HCT116 (cell line): ENCODE data around the gene WNT8B. TPM values are rescaled to one million over a fixed set of nuclear protein-coding genes. Genes with fewer than 3 reads are reported as not detected.

ENCODE experiments used
- ATAC-seq: fragments of 200-7000 bp; cut with Tn5 transposase; 2 replicates; pipeline ENCODE4 v1.9.1; 2020; ENCODE audit warnings: mild to moderate bottlenecking, moderate library complexity
- BruUV-seq: library from RNA; stranded (reverse); fragments of 400-500 nt; replicated peaks from 2 replicates; lab custom pipeline; 2021; lab: Mats Ljungman, UMichigan
- CTCF ChIA-PET: fragments of 300-600 bp; sonication (Branson Sonifier 250); formaldehyde crosslinking; loops from one replicate; lab custom pipeline; 2021; ENCODE audit warnings: antibody characterized with exemption; lab: Charles Lee
- POLR2A ChIA-PET: fragments of 300-600, 350-600 bp; sonication (Branson Sonifier 250); formaldehyde crosslinking; loops from one replicate; lab custom pipeline; 2021; ENCODE audit warnings: antibody characterized with exemption; lab: Charles Lee
- RAD21 ChIA-PET, 2 experiments: fragments of 300-600 bp; sonication (Branson Sonifier 250); formaldehyde crosslinking; loops; one replicate each; lab custom pipeline; 2023; ENCODE audit warnings: low total read pairs in 2 of 2; ENCODE audit not compliant: uncharacterized antibody in 2 of 2, unreplicated experiment in 2 of 2, low non-redundant PET in 1 of 2; lab: Charles Lee
- DNase-seq: peaks from one replicate; pipeline ENCODE4 v3.0.0-alpha.2; 2010; ENCODE audit warnings: low read depth, low spot score
- H2AFZ ChIP-seq: fragments of 200-600 bp; shearing (Covaris generic), sonication (generic); 2 replicates; pipeline ENCODE4 v1.6.1; 2017; ENCODE audit warnings: low read depth, mixed run types, mixed read lengths, antibody characterized with exemption, low read length; ENCODE audit not compliant: poor library complexity, severe bottlenecking
- H3K27ac ChIP-seq: 2 replicates; pipeline ENCODE4 v1.5.1; 2012; ENCODE audit warnings: low read depth, low read length
- H3K27me3 ChIP-seq: fragments of 200-600 bp; sonication (generic); 2 replicates; pipeline ENCODE4 v1.6.1; 2016; ENCODE audit warnings: mixed run types, low read length, mixed read lengths; ENCODE audit not compliant: insufficient read depth
- H3K36me3 ChIP-seq, 2 experiments: fragments of 200-500 bp in 1 of 2; fragments of 200-600 bp in 1 of 2; sonication (Bioruptor generic) in 1 of 2; sonication (generic) in 1 of 2; 2 replicates each; pipeline versions ENCODE4 v1.5.1 to v1.6.1; 2014 to 2016; ENCODE audit warnings: low read length in 2 of 2, inconsistent platforms in 1 of 2, mixed read lengths in 1 of 2, mixed run types in 1 of 2; ENCODE audit not compliant: insufficient read depth in 2 of 2, control insufficient read depth in 1 of 2
- H3K4me1 ChIP-seq, 2 experiments: fragments of 200-600 bp in 1 of 2; sonication (generic) in 1 of 2; 2 replicates each; pipeline versions ENCODE4 v1.5.1 to v1.6.1; 2012 to 2017; ENCODE audit warnings: low read length in 2 of 2, inconsistent platforms in 1 of 2, mild to moderate bottlenecking in 1 of 2, mixed read lengths in 1 of 2, mixed run types in 1 of 2, moderate library complexity in 1 of 2; ENCODE audit not compliant: insufficient read depth in 2 of 2, control insufficient read depth in 1 of 2
- H3K4me2 ChIP-seq: fragments of 200-600 bp; sonication (generic); 2 replicates; pipeline ENCODE4 v1.6.1; 2017; ENCODE audit warnings: mixed run types, low read length, mixed read lengths
- H3K4me3 ChIP-seq, 2 experiments: fragments of 200-600 bp in 1 of 2; sonication (generic) in 1 of 2; replicated peaks in 1 of 2; 2 replicates each; pipeline ENCODE4 v1.5.1; 2011 to 2016; ENCODE audit warnings: low read length in 2 of 2, control low read depth in 1 of 2, low read depth in 1 of 2, mild to moderate bottlenecking in 1 of 2, mixed read lengths in 1 of 2, mixed run types in 1 of 2
- H3K79me2 ChIP-seq: fragments of 200-600 bp; sonication (generic); 2 replicates; pipeline ENCODE4 v1.6.1; 2017; ENCODE audit warnings: mild to moderate bottlenecking, mixed run types, low read length, moderate library complexity, mixed read lengths; ENCODE audit not compliant: insufficient read depth
- H3K9ac ChIP-seq: fragments of 200-600 bp; sonication (generic); 2 replicates; pipeline ENCODE4 v1.6.1; 2016; ENCODE audit warnings: low read length, mixed read lengths
- H3K9me2 ChIP-seq: fragments of 200-600 bp; sonication (generic), shearing (Covaris generic); 2 replicates; pipeline ENCODE4 v1.6.1; 2017; ENCODE audit warnings: mixed run types, mild to moderate bottlenecking, moderate library complexity; ENCODE audit not compliant: insufficient read depth
- H3K9me3 ChIP-seq, 2 experiments: fragments of 200-500 bp in 1 of 2; fragments of 200-600 bp in 1 of 2; sonication (Bioruptor generic) in 1 of 2; sonication (generic) in 1 of 2; 2 replicates each; pipeline ENCODE4 v1.6.1; 2014 to 2017; ENCODE audit warnings: low read length in 2 of 2, mixed read lengths in 2 of 2, inconsistent platforms in 1 of 2, low read depth in 1 of 2, mild to moderate bottlenecking in 1 of 2, mixed run types in 1 of 2, moderate library complexity in 1 of 2; ENCODE audit not compliant: control insufficient read depth in 1 of 2, insufficient read depth in 1 of 2
- H4K20me1 ChIP-seq: fragments of 200-600 bp; sonication (generic), shearing (Covaris generic); 2 replicates; pipeline ENCODE4 v1.6.1; 2017; ENCODE audit warnings: mixed run types, mild to moderate bottlenecking, moderate library complexity; ENCODE audit not compliant: insufficient read depth
- CBX3 ChIP-seq: IDR thresholded peaks from 2 replicates; pipeline ENCODE4 v1.6.1; 2012; ENCODE audit warnings: low read depth
- CEBPB ChIP-seq: IDR thresholded peaks from 2 replicates; pipeline ENCODE4 v1.6.1; 2012; ENCODE audit warnings: low read depth
- EGR1 ChIP-seq: IDR thresholded peaks from 2 replicates; pipeline ENCODE4 v1.6.1; 2012; ENCODE audit warnings: low read depth
- ELF1 ChIP-seq: IDR thresholded peaks from 2 replicates; pipeline ENCODE4 v1.6.1; 2012; ENCODE audit warnings: low read depth, borderline replicate concordance
- EZH2 ChIP-seq: fragments of 200-600 bp; sonication (generic); IDR thresholded peaks from 2 replicates; pipeline ENCODE4 v1.6.1; 2017; ENCODE audit warnings: antibody characterized with exemption, mixed run types
- FOSL1 ChIP-seq: IDR thresholded peaks from 2 replicates; pipeline ENCODE4 v1.6.1; 2012; ENCODE audit warnings: low read depth
- JUND ChIP-seq: IDR thresholded peaks from 2 replicates; pipeline ENCODE4 v1.6.1; 2012
- POLR2A ChIP-seq: IDR thresholded peaks from 2 replicates; pipeline ENCODE4 v1.7.0; 2011; ENCODE audit warnings: borderline replicate concordance; ENCODE audit not compliant: insufficient read depth, insufficient read length; ENCODE audit errors: extremely low read depth
- POLR2AphosphoS5 ChIP-seq: IDR thresholded peaks from 2 replicates; pipeline ENCODE4 v1.6.1; 2011; ENCODE audit warnings: mild to moderate bottlenecking, low read depth, low read length, moderate library complexity
- REST ChIP-seq: IDR thresholded peaks from 2 replicates; pipeline ENCODE4 v1.6.1; 2012; ENCODE audit warnings: low read depth
- SIN3A ChIP-seq: IDR thresholded peaks from 2 replicates; pipeline ENCODE4 v1.6.1; 2012; ENCODE audit warnings: low read depth
- SP1 ChIP-seq: IDR thresholded peaks from 2 replicates; pipeline ENCODE4 v1.6.1; 2012; ENCODE audit warnings: low read depth
- TCF7L2 ChIP-seq: IDR thresholded peaks from 2 replicates; pipeline ENCODE4 v1.7.0; 2011; ENCODE audit warnings: borderline replicate concordance, inconsistent platforms; ENCODE audit not compliant: insufficient read depth, insufficient read length; ENCODE audit errors: extremely low read depth
- YY1 ChIP-seq: IDR thresholded peaks from 2 replicates; pipeline ENCODE4 v1.6.1; 2011; ENCODE audit warnings: low read length, low read depth, moderate library complexity, mild to moderate bottlenecking; ENCODE audit not compliant: insufficient replicate concordance; ENCODE audit errors: extremely low read depth
- ZFX ChIP-seq: fragments of 450-650 bp; IDR thresholded peaks from 2 replicates; pipeline ENCODE4 v1.6.1; 2017
- ZNF274 ChIP-seq: fragments of 200-500 bp; sonication (Bioruptor generic); IDR thresholded peaks from 2 replicates; pipeline ENCODE4 v1.6.1; 2014; ENCODE audit warnings: mild to moderate bottlenecking, low read depth, low read length, inconsistent platforms
- intact Hi-C: fragments of 100-400 bp; cut with micrococcal nuclease; formaldehyde crosslinking; loops from 2 replicates; pipeline ENCODE4 v1.10.0; 2022
- total RNA-seq: library from RNA; stranded (reverse); gene quantifications from one replicate; pipeline ENCODE4 v1.2.1, GENCODE V29; 2021; ENCODE audit not compliant: unreplicated experiment
- TF ChIP-seq, protein P1 (sequence below): IDR thresholded peaks from 2 replicates; pipeline ENCODE4 v1.6.1; 2011; ENCODE audit warnings: mild to moderate bottlenecking, low read length, moderate library complexity; ENCODE audit not compliant: insufficient replicate concordance; ENCODE audit errors: extremely low read depth

WNT8B gene
- total RNA-seq, 1 experiment from 2014 or later = not detected

DNA sequence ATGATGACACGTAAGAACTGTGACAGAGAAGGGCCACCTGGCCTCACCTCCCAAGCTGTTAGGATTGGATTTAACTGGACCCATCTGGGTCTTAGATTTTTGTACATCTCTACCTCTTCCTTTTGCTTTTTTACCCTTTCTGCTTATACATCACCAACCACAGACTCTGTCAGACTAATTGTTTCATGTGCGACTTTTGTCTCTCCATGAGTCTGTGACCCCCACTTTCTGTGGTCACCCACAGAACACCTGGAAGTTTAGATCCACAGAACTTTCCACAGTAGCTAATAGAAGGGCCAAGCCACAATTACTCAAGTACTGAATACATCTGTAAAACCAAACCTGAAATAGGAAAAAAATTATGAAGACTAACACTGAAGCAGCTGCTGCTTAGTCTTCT, 33.8 kb downstream of the WNT8B start:
- ChIA-PET CTCF (interaction anchor here (1.2 kb wide), 1 partner anchor 22 kb away, joined by 5 read pairs; no protein-coding TSS in a partner anchor), RAD21 (no interaction called here), POLR2A (no interaction called here)
- no TSS peak for BruUV-seq
- Histone ChIP-seq H3K36me3 (peaks cover 14 to 37% of the 10 kb centered on the region in 2 experiments; a peak in 3 of 4 replicates), H3K9me2 (no peaks in the 10 kb centered on the region), H3K79me2 (no peaks in the 10 kb centered on the region), H2AFZ (no peak overlapping the region), H3K4me3 (no peak overlapping the region), H3K4me1 (no peaks in the 10 kb centered on the region), H3K27ac (no peak overlapping the region), H4K20me1 (no peaks in the 10 kb centered on the region), H3K9ac (no peak overlapping the region), H3K4me2 (no peak overlapping the region), H3K9me3 (no peaks in the 10 kb centered on the region), H3K27me3 (no peaks in the 10 kb centered on the region)
- TF ChIP-seq CEBPB = no peak
- ATAC-seq (no peak), DNase-seq (no peak)
- intact Hi-C loops = no loop called here

DNA sequence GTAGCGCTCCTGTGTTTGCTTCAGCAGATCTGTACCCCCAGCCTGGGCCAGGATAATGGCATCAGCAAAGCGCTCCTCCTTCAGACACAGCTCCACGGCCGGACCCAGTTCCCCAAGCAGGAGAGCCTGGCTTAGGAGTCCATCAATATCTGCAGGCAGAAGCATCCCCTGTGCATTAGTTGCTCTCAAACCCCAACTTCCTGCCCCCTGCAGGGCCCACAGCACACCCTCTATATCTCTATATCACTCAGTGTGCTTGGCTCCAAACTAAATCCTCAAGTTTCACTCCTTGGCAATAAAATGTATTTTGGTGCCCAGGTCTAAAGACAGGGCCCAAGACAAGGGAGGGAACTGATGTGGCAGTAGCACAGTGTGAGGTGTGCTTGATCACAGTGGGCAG, 35.2 kb downstream of the WNT8B start:
- ChIA-PET POLR2A (no interaction called here), RAD21 (no interaction called here), CTCF (no interaction called here)
- no peak overlapping the region for H3K9ac ChIP-seq
- no peaks in the 10 kb centered on the region for H3K4me1 ChIP-seq
- H4K20me1 ChIP-seq = no peaks in the 10 kb centered on the region
- H3K79me2 ChIP-seq = no peaks in the 10 kb centered on the region
- no peaks in the 10 kb centered on the region for H3K27me3 ChIP-seq
- intact Hi-C loops = no loop called here
- TF ChIP-seq ELF1 (no peak), SP1 (no peak), EZH2 (no peak), REST (no peak), CEBPB (no peak), POLR2AphosphoS5 (no peak), POLR2A (no peak), ZNF274 (no peak), SIN3A (no peak), ZFX (no peak), EGR1 (no peak), TCF7L2 (no peak), YY1 (no peak), JUND (no peak), FOSL1 (no peak), CBX3 (no peak)
- TF ChIP-seq, protein P1, sequence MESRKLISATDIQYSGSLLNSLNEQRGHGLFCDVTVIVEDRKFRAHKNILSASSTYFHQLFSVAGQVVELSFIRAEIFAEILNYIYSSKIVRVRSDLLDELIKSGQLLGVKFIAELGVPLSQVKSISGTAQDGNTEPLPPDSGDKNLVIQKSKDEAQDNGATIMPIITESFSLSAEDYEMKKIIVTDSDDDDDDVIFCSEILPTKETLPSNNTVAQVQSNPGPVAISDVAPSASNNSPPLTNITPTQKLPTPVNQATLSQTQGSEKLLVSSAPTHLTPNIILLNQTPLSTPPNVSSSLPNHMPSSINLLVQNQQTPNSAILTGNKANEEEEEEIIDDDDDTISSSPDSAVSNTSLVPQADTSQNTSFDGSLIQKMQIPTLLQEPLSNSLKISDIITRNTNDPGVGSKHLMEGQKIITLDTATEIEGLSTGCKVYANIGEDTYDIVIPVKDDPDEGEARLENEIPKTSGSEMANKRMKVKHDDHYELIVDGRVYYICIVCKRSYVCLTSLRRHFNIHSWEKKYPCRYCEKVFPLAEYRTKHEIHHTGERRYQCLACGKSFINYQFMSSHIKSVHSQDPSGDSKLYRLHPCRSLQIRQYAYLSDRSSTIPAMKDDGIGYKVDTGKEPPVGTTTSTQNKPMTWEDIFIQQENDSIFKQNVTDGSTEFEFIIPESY = no peak
- H3K9me3 ChIP-seq = no peaks in the 10 kb centered on the region
- peaks cover 15 to 38% of the 10 kb centered on the region in 2 experiments; a peak in 3 of 4 replicates for H3K36me3 ChIP-seq
- no peak overlapping the region for H3K27ac ChIP-seq
- ATAC-seq (no peak), DNase-seq (no peak)
- no peak overlapping the region for H3K4me3 ChIP-seq
- no TSS peak for BruUV-seq
- H2AFZ ChIP-seq = no peak overlapping the region
- no peak overlapping the region for H3K4me2 ChIP-seq
- H3K9me2 ChIP-seq = no peaks in the 10 kb centered on the region
